ENCODE measurements around the gene IFI30. TPM values are rescaled to one million over a fixed set of nuclear protein-coding genes. Genes with fewer than 3 reads are reported as not detected.

Gene IFI30
- total RNA-seq, 2 donors from 2014 or later, result 47.1 to 95.2 TPM

DNA sequence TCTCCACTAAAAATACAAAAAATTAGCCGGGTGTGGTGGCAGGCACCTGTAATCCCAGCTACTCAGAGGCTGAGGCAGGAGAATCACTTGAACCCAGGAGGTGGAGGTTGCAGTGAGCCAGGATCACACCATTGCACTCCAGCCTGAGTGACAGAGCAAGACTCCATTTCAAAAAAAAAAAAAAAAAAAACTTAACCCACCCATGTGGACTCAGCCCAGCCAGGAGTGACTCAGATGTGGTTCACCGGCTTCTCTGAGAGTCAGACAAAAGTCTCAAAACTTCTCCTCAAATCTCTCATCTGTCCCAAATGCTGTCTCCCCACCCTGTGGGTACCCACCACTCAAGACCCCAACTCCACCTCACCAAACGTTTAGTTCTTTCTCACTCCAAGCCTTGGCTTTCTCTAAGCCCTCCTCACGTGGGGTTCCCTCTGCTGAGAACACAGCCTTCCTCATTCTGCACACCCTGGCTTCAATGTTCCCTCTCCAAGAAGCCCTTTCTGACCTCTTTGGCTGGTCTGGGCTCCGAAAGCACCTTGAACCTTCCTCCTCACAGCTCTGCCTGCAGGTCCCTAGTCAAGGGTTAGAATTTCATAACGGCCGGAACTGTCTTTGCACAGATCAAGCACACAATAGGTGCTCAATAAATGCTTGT lies 41.3 kb downstream of the IFI30 start:
- TF ChIP-seq, protein P1, sequence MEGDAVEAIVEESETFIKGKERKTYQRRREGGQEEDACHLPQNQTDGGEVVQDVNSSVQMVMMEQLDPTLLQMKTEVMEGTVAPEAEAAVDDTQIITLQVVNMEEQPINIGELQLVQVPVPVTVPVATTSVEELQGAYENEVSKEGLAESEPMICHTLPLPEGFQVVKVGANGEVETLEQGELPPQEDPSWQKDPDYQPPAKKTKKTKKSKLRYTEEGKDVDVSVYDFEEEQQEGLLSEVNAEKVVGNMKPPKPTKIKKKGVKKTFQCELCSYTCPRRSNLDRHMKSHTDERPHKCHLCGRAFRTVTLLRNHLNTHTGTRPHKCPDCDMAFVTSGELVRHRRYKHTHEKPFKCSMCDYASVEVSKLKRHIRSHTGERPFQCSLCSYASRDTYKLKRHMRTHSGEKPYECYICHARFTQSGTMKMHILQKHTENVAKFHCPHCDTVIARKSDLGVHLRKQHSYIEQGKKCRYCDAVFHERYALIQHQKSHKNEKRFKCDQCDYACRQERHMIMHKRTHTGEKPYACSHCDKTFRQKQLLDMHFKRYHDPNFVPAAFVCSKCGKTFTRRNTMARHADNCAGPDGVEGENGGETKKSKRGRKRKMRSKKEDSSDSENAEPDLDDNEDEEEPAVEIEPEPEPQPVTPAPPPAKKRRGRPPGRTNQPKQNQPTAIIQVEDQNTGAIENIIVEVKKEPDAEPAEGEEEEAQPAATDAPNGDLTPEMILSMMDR (IDR thresholded peaks at IDR 0.05), result no peak
- Histone ChIP-seq H3K4me3 (no peak overlapping the region), H3K27me3 (no peaks in the 10 kb centered on the region), H3K27ac (no peak overlapping the region), H3K9me3 (no peaks in the 10 kb centered on the region), H3K4me1 (no peaks in the 10 kb centered on the region), H3K36me3 (no peaks in the 10 kb centered on the region), H3K9ac (ENCODE audit: low read depth in 2 of 2, low read length in 2 of 2) (no peak overlapping the region)
- intact Hi-C loops (cut with DNase I), result loop anchor here (10.0 kb wide), 1 partner anchor 120 kb away; no protein-coding TSS in a partner anchor
- no peak for DNase-seq

DNA sequence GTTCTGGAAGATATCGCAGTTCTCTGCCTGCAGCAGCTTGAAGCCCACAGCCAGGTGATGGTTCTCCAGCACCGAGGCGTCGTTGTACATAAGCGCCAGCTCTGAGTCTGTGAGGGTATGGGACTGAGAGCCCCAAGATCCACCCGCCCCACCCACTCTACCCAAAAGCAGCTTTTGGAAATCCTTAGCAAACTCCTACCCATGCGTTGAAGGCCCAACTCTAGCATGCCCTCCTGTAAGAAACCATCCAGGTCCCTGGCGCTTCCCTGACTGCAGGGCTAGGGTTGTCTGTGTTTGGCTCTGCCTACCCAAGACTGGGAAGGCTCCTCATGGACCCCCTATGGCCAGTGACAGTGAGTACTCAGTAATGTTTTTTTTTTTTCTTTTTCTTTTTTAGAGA lies 43.2 kb downstream of the IFI30 start:
- H3K9me3 ChIP-seq, result no peaks in the 10 kb centered on the region
- no peak overlapping the region for H3K4me3 ChIP-seq
- H3K36me3 ChIP-seq, result no peaks in the 10 kb centered on the region
- no peaks in the 10 kb centered on the region for H3K4me1 ChIP-seq
- TF ChIP-seq, protein P1 (IDR thresholded peaks at IDR 0.05), result no peak
- intact Hi-C loops (cut with DNase I), result loop anchor here (10.0 kb wide), 1 partner anchor 118 kb away; no protein-coding TSS in a partner anchor
- no peak overlapping the region for H3K27ac ChIP-seq
- H3K9ac ChIP-seq (ENCODE audit: low read depth in 2 of 2, low read length in 2 of 2), result no peak overlapping the region
- DNase-seq, result no peak
- no peaks in the 10 kb centered on the region for H3K27me3 ChIP-seq

- H3K4me1 ChIP-seq, result no peaks in the 10 kb centered on the region
- TF ChIP-seq, protein P1 (IDR thresholded peaks at IDR 0.05), result no peak
- intact Hi-C loops (cut with DNase I), result loop anchor here (10.0 kb wide), 1 partner anchor 117 kb away; no protein-coding TSS in a partner anchor
- no peaks in the 10 kb centered on the region for H3K9me3 ChIP-seq
- no peak overlapping the region for H3K27ac ChIP-seq
- no peak for DNase-seq
- no peaks in the 10 kb centered on the region for H3K36me3 ChIP-seq
- no peak overlapping the region for H3K4me3 ChIP-seq
- H3K9ac ChIP-seq (ENCODE audit: low read depth in 2 of 2, low read length in 2 of 2), result no peak overlapping the region
- no peaks in the 10 kb centered on the region for H3K27me3 ChIP-seq
These were observed 44.5 kb downstream of the IFI30 start for GRCh38 chr19:18218159-18218558.

- DNase-seq, result no peak
- Histone ChIP-seq H3K4me1 (no peaks in the 10 kb centered on the region), H3K36me3 (no peaks in the 10 kb centered on the region), H3K9ac (ENCODE audit: low read depth in 2 of 2, low read length in 2 of 2) (no peak overlapping the region), H3K27ac (no peak overlapping the region), H3K4me3 (no peak overlapping the region), H3K9me3 (no peaks in the 10 kb centered on the region), H3K27me3 (no peaks in the 10 kb centered on the region)
- intact Hi-C loops (cut with DNase I), result loop anchor here (10.0 kb wide), 1 partner anchor 116 kb away; no protein-coding TSS in a partner anchor
- TF ChIP-seq, protein P1 (IDR thresholded peaks at IDR 0.05), result no peak
These were observed 45.0 kb downstream of the IFI30 start for GRCh38 chr19:18218600-18218999.

DNA sequence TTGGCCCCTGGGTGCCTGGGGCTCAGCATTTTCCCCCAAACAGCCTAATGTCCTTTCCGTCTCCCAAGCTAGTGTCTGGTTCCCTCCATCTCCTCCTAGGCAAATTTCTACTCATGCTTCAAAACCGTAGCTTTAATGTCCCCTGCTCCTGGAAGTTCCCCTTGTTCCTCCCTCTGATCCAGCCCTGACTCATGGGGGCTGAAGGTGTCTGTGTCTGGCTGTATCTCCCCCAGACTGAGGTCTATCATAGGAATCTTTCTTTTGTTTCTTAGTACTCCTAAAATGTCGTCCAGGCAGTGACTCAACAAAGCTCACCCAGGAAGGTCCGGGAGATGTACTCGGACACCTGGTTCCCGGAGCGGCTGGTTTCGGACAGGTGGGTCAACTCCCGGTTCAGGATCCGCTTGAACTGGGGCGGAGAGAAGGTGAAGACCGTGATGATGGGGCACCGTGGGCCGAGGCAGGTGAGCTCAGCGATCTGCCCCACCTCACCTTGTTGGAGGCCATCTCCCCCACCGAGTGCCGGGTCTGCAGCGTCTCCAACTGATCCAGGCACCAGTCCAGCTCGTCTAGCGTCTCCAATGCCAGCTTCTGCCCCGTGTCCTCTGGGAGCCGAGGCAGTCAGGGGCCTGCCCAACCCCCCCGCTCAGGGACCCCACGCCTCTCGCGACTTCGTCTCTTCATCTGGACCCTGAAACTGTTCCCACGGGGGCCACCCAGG lies 46.5 kb downstream of the IFI30 start:
- peaks cover 4% of the 10 kb centered on the region for H3K27me3 ChIP-seq
- H3K4me1 ChIP-seq, result peaks cover 5% of the 10 kb centered on the region
- intact Hi-C loops (cut with DNase I), result loop anchor here (10.0 kb wide), 1 partner anchor 115 kb away; no protein-coding TSS in a partner anchor
- DNase-seq, result no peak
- no peak overlapping the region for H3K9ac ChIP-seq (ENCODE audit: low read depth in 2 of 2, low read length in 2 of 2)
- no peaks in the 10 kb centered on the region for H3K36me3 ChIP-seq
- H3K27ac ChIP-seq, result no peak overlapping the region
- TF ChIP-seq, protein P1 (IDR thresholded peaks at IDR 0.05), result no peak
- no peaks in the 10 kb centered on the region for H3K9me3 ChIP-seq
- H3K4me3 ChIP-seq, result no peak overlapping the region

Data from colonic mucosa (tissue), 4 donors.